ENCODE measurements around the gene SCMH1.
"Not testable (repeated sequence)": the region's sequence is repeated elsewhere in the genome, so short reads cannot be mapped to it uniquely, and the experiment has no call there.

The SCMH1 gene

DNA sequence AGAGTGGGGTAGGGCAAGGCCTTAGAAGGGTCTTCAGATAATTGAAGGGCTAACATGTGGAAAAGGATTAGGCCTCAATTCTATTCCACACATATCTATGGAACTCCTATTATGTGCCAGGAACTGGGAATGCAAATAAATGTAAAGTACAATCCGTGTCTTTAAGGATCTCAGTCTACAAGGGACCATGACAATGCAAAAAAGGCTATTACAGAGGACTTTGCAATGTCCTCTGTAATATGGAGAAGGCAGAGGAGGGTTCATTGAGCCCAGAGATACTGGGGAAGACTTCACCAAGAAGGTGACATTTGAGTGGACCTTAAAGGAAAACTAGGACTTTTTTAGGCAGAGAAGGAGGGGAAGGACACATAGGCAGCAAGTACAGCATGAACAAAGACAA is 4.5 kb upstream of the SCMH1 start:
- no peak for DNase-seq

DNA sequence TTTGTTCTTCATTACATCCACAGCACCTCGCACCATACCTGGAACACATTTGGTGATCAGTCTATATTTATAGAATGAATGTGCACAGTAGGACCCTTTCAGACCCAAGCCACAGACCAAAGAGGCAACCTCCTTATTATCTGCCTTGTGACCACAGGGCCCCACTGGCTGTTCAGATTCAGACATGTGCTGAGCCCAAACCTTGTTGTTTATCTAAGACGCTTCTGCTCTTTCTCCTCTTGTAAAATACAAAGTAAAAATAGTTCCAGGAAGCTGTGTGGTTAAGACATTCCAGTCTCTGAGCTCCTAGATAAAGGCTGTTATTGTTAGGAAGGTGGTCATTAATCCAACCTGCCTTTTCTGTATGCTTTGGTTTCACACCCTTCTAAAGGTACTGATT is 3.6 kb upstream of the SCMH1 start:
- DNase-seq: no peak

DNA sequence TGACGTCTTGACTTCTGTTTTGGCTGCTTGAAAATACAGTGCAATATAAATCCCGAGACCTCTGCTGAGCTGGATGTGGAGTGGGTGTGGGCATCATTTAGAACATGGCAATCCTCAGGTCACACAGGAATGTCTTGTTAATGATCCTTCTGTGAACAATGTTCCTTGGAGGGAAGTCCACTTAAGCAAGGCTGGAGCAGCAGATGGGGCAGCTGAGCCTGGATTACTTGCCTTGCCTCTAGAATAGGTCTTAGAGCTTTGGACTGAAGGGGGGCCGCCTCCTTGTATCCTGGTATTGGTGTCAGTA is 926 bp upstream of the SCMH1 start:
- DNase-seq: no peak

DNA sequence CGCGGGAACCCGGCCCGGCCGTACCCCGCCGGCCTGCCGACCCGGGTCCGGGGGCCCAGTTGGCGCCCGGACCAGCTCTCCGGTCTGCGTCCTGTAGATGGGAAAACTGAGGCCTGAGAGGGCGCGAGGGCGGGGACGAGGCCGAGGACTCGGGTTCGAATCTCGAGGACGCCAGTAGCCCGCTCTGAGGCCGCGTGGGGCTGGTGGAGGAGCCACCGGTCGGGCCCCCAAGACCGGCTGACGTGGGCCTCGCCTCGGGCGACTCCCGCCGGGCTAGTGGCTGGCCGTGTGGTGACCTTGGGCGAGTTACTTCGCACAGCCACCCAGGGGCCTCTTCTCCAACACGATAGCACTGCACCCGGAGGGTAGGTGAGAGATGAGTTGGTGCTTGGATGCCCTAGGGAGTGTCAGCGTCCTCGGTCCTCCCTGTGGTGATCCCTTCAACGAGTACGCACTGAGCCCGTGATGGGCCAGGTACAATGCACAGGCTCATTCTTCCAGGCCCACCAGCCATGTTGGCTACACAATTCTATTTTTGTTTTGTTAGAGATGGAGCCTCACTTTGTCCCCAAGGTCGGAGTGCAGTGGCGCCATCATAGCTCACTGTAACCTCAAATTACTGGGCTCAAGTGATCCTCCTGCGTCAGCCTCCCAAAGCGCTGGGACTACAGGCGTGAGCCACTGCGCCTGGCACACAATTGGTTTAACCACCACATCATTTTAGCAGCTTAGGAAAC is 404 bp upstream of the SCMH1 start:
- peak; percentile 30 for DNase-seq

DNA sequence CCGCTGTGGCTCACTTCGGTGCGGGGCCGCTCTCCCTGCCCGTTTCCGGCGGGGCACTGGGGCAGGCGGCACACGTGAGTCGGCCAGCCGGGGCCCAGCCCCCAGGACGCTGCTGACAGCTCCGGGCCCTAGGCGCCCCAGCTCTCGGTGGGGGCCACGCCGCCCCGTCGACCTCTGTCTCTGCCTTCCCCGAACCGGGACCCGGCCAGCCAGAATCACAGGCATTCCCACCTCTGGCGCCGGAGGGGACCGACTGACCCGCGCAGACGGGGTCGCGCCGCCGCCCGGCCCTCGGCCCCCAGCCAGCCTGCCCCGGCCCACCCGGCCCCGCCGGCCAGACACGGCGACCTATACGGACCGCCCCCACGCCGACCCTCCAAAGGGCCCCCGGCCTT is 755 bp downstream of the SCMH1 start:
- DNase-seq: peak; percentile 63

DNA sequence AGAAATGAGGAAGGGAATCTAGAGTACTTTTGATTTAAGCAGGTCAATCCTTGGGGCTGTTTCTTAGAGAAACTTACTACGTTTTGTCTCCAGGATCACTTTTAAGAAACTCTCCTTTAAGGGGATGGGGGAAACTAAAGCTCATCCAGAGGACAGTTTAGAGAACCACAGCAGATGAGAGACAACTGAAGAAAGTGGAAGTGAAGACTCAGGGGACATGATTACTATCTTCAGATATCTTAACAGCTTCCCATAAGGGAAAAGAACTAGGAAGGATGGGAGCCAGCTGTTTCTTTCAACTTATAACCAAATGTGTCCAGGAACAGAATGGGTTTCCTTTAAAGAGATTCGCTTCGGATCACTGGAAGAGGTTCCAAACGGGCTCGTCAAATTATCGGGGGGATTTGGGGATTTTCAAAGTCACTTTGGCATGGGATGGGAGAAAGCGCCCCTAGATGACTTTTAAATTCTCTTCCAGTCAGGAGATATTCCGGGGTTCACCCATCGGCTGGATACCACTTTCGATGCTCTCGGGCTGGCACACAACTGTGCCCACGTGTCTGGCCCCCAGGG is 1.2 kb downstream of the SCMH1 start:
- peak; percentile 24 for DNase-seq

DNA sequence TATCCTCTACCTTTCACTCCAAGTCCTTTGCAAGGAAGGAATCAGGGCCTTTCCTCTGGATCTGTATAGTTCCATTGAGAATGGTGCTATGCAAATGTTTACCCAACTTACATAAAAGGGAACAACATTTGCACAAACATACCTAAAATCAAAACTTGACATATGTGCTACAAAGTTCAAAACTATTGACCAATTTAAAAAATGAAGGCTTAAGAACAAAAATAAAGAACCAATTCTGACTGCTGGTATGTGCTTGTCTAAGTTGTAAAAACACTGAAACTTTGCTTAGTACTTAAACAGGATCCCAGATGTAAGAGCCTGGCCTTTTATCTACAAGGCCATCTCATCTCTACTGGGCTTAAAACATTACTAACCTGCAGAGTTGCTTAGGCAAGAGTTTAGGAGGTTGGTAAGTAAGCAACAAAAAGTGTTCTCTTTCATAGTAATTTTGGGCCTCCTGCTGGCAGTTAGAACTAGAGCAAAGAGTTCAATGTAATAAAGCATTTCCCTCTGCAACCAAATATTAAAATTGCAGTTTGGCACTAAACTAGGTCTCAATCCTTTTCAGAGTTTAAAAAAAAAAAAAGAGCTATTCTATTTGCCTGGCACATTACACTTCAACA is 2.0 kb downstream of the SCMH1 start:
- peak; percentile 66 for DNase-seq

DNA sequence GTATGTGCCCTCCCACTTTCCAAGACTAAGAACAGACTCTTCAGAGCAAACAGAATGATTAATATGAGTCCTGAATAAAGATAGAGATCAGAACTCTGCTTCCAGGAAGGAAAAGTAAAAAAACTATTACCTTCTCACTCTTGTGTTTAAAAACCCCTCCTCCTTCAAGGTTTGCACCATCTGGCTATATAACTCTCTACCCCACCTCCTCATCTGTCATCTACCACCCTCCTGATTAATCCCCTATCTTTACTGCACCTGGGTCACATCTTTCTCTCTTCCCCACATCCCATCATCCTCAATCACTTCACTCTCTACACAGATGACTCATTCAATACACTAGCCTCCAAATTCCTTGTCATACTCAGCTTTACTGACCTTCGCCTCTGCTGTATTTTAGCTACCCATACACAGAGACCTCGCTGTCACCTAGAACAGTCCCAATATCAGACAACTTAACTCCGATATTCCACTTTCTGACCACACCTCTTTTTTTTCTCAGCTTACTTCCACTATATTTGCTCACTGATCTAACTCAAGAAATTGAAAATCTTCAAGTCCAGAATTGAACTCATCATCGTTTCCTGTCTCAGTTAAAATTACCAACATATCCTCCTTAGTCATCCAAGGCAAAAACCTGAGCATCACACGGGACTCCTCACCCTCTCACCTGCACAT is 3.7 kb downstream of the SCMH1 start:
- DNase-seq: peak; percentile 54

DNA sequence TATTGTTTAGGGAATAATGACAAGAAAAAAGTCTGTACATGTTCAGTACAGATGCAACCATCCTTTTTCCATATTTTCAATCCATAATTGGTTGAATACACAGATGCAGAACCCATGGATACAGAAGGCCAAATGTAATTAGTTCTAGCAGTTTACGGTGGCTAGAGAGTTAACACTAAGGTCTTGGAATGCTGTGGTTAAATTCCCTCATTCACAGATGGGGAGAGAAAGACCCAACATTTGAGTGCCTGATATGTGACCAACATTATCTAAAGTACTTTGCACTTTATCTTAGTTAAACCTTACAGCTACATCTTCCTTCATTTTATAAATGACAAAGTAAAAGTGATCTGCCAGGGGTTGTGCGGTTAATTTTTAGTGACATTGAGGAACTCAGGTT is 5.3 kb downstream of the SCMH1 start:
- no peak for DNase-seq

DNA sequence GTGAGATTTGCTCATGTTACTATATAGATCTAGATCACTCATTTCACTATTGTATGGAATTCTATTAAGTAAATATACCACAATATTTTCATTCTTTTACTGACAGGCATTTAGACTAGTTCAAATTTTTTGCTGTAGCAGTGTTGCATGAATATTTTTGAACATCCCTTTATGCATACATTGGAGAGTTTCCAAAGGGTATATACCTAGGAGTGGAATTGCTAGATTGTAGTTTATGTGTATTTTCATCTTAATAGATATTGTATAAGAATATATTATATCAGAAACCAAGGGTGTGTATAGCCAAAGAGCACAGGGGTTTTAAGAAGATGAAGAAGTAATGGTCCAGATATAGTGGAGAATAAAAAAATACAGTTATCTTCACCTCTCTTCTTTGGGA is 6.2 kb downstream of the SCMH1 start:
- DNase-seq: no peak

DNA sequence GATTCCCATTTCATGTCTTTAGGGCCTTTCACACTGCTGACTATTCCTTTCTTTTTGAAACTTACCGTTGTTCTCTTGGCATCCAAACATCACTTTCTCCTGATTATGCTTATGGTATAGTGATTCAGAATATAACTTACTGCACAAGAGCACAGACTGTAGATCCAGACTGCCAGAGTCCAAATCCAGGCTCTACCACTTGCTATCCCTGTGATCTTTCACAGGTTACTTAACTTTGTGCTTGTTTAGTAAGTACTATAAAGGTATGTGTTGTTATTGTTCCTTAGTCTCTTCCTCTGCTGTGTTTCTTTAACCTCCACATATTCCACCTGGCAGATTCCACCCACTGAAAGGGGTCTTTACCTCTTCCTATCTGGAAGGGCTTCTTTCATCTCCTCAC is 8.4 kb downstream of the SCMH1 start:
- no peak for DNase-seq

DNA sequence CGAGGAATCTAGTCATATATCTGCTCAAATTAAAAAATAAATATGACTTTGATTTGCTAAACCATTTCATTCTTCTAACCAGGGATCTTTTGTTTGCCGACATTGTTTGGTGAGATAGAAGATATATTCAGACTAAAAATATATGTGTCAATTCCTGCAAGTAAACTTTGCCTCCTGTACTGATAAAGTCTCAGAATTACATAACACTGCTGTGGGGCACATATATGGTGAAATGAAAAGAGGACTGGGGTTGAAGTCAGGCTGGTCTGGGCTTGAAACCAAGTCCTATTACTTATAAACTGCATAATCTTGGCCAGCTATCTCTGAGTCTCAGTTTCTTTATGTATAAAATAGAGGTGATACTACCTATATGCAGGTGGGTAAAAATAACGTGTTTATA is 9.8 kb downstream of the SCMH1 start:
- no peak for DNase-seq

DNA sequence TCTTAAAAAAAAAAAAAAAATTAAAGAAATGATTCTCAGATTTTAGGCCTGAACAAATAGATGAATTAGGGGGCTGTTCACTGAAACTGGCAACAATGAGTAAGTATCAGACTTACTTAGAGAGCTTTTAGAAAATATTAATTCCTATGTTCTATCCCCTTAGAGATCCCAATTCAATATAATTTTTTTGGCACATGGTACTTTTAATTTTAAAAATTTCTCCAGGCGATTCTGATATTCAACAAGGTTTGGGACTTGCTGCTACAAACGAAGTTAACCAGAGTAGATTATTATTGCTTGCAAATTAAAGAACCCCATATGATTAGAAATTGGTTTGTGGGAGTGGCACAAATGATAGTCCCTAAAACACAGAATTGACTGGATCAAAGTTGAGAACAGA is 11.4 kb downstream of the SCMH1 start:
- DNase-seq: no peak

DNA sequence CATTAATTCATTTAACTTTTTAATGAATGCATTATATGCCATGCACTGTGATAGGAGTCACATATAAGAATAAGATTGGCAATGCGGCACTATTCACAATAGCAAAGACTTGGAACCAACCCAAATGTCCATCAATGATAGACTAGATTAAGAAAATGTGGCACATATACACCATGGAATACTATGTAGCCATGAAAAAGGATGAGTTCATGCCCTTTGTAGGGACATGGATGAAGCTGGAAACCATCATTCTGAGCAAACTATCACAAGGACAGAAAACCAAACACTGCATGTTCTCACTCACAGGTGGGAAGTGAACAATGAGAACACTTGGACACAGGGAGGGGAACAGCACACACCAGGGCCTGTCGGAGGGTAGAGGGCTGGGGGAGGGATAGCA is 12.9 kb downstream of the SCMH1 start:
- not testable (repeated sequence) for DNase-seq

DNA sequence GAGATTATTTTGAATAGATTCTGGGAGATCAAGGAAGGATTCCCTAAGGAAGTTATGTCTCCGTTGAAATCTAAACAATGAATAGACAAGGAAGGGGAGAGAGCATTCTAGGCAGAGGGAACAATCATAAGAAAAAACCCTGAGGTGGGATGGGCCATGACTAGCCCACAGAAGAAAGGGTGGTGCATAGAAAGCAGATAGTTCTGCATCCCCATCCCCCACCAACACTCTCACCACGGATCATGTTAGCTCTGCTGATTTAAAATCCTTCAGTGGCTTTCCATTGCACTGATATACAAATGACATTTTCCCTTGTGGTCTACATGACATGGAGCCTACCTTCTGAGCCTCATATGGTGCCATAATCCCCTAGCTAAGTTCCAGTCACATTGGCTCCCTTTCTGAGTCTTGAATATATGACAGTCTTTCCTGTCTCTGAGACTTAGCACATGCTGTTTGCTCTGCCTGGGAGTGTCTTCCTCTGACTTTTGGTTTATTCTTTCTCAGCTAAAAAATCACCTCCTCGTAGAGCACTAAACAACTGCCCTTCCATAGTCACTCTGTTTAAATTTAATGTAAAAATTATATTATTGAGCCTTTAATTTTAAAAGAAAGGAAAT is 15.2 kb downstream of the SCMH1 start:
- DNase-seq: no peak

DNA sequence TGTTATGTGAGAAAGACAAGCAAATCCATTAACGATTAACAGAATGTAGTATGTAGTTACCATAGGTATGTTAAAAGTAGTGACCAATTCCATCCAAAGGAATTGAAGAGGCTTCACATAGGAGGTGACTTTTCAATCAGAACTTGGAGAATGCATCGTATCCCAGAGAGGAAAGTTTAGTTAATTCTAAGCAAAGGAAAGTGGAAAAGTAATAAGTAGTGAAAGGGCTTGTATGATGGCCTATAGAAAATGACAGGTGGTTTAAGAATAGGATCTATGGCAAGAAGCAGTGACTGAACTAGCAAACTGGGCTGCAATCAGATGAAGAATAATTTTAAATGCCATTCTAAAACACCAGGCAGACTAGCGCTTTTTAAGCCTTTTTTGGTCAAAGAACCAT is 16.6 kb downstream of the SCMH1 start:
- DNase-seq: no peak

DNA sequence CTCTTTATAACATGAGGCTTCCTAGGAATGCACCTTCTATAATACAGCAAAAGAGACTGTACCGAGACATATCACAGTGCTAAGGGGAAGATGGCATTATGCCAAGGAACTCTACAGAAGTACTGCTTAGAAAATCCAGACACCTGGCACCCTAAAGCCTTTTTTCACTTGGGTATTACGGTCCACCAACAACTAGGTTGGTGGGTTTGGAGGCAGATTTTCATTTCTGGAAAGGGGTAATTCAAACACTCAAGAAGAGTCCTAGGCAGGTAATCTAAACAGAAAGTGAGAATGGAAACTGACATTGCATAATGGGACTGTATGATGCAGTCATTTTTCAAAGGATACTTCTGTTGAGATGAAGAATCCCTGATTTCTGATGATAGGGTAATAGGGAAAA is 19.6 kb downstream of the SCMH1 start:
- DNase-seq: no peak

DNA sequence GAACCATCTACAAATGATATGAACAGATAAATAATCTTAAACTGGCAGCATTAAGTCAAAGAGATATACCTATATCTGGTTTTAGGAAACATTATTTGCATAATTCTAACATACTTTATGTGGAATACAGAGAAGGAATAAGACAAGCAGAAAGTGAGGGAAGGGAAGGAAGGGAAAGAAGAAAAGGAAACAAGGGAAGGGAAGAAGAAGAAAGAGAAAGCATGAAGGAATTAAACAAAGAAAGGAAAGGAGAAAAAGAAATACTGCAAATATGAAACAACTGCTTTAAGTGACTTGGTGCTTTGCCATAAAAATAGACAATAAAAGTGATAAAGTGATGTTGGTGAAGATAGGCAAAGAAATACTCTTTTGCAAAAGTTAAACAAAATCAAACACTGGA is 20.1 kb downstream of the SCMH1 start:
- no peak for DNase-seq

DNA sequence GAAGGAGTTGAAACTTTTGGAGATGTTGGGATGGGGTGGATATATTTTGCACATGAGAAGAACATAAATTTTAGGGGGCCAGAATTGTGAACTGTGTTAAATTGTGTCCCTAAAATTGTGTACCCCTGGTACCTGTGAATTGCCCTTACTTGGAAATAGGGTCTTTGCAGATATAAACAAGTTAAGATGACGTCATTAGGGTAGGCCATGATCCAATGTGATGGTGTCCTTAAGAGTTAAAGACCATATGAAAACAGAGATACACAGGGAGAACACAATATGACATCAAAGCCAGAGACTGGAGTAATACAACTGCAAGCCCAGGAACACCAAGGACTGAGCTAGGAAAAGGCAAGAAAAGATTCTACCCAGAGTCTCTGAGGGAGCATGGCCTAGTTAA is 24.0 kb downstream of the SCMH1 start:
- no peak for DNase-seq

DNA sequence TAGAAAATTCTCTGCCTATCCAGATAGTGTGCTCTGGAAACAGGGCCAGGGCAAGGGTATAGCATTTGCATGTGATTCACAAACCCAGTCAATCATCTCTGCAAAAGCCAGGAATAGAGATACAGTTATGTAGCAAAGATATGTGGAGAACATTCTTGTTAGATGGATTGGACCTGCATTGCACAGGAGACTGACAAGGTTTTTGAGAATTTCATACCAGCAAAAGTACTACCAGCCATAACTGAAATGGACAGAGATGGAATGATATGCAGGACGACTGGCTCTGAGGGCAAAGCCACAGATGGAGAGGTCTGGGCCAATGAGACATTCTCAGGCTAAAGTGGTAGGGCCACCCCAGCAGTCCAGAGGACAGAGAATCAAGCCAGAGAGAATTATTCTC is 24.7 kb downstream of the SCMH1 start:
- no peak for DNase-seq

DNA sequence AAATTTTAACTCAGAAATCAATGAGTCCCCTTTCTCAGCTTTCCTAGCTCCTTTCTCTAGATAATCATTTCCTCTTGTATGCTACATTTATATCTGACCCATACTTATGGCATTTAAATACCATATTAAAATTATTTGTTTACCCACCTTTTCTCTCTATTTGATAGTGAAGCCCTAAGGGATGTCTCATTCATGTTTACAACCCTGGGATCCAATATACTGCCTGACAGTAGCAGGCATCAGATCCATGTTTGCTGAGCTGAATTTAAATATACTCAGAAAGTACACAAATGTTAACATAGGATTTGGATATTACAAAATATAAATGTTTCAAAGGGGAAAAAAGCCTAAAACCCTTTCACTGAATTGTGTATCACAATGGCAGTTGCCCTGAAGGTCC is 26.5 kb downstream of the SCMH1 start:
- no peak for DNase-seq

DNA sequence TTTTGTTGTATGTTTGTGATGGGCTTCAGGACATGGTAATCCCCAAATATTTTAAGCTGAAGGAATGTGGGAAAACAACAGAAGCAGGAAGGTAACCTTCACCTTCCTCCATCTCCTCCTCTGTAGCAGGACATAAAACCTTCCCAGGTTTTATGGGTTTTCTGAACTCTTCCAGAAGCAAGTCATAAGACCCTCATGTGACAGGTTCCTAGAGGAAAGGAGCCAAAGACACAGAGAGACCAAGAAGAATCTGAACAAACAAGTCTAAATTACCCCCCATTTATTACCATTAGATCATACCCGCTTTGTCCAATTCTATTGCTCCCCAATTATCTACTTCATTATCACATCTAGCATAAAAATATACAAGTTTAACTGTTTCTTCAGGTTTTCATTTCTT is 28.8 kb downstream of the SCMH1 start:
- no peak for DNase-seq

DNA sequence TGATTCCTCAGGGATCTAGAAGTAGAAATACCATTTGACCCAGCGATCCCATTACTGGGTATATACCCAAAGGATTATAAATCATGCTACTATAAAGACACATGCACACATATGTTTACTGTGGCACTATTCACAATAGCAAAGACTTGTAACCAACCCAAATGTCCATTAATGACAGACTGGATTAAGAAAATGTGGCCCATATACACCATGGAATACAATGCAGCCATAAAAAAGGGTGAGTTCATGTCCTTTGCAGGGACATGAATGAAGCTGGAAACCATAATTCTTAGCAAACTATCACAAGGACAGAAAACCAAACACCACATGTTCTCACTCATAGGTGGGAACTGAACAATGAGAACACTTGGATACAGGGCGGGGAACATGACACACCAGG is 30.5 kb downstream of the SCMH1 start:
- not testable (repeated sequence) for DNase-seq

DNA sequence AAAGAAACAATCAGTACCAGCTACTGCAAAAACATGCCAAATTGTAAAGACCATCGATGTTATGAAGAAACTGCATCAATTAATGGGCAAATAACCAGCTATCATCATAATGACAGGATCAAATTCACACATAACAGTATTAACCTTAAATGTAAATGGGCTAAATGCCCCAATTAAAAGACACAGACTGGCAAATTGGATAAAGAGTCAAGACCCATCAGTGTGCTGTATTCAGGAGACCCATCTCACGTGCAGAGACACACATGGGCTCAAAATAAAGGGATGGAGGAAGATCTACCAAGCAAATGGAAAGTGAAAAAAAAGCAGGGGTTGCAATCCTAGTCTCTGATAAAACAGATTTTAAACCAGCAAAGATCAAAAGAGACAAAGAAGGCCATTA is 35.1 kb downstream of the SCMH1 start:
- DNase-seq: not testable (repeated sequence)

Measured in EL (cell line).